ENCODE results near the gene STAG1. TPM values are rescaled to one million over a fixed set of nuclear protein-coding genes. Genes with fewer than 3 reads are reported as not detected.

Gene STAG1
- total RNA-seq, 1 donor from 2014 or later, result 18.4 TPM

- intact Hi-C loops (cut with micrococcal nuclease), result no loop called here
- no peak for DNase-seq
- no peak for TF ChIP-seq CTCF (IDR thresholded peaks at IDR 0.05; ENCODE audit: borderline replicate concordance)
- H3K27me3 ChIP-seq (ENCODE audit: low read depth), result no peaks in the 10 kb centered on the region
- H3K27ac ChIP-seq (replicated peaks), result no peak overlapping the region
- H3K4me3 ChIP-seq, result no peak overlapping the region
- H3K4me1 ChIP-seq, result no peaks in the 10 kb centered on the region
- no peaks in the 10 kb centered on the region for H3K9me3 ChIP-seq (replicated peaks)
- peaks cover 16% of the 10 kb centered on the region for H3K36me3 ChIP-seq
Measured at GRCh38 chr3:136412307-136412706, 339.9 kb downstream of the STAG1 start.

GRCh38 chr3:136409549-136409948 lies 342.6 kb downstream of the STAG1 start:
- Histone ChIP-seq H3K4me1 (no peaks in the 10 kb centered on the region), H3K9me3 (replicated peaks) (no peaks in the 10 kb centered on the region), H3K27me3 (ENCODE audit: low read depth) (no peaks in the 10 kb centered on the region), H3K36me3 (peaks cover 10% of the 10 kb centered on the region), H3K27ac (replicated peaks) (no peak overlapping the region), H3K4me3 (no peak overlapping the region)
- intact Hi-C loops (cut with micrococcal nuclease), result no loop called here
- DNase-seq, result no peak
- TF ChIP-seq CTCF (IDR thresholded peaks at IDR 0.05; ENCODE audit: borderline replicate concordance), result no peak

- no peaks in the 10 kb centered on the region for H3K9me3 ChIP-seq (replicated peaks)
- H3K27ac ChIP-seq (replicated peaks), result no peak overlapping the region
- intact Hi-C loops (cut with micrococcal nuclease), result no loop called here
- no peak overlapping the region for H3K4me3 ChIP-seq
- no peaks in the 10 kb centered on the region for H3K27me3 ChIP-seq (ENCODE audit: low read depth)
- no peak for TF ChIP-seq CTCF (IDR thresholded peaks at IDR 0.05; ENCODE audit: borderline replicate concordance)
- peaks cover 11% of the 10 kb centered on the region for H3K36me3 ChIP-seq
- H3K4me1 ChIP-seq, result no peaks in the 10 kb centered on the region
- DNase-seq, result no peak
Measured at GRCh38 chr3:136404056-136404455, 348.1 kb downstream of the STAG1 start.

- H3K4me3 ChIP-seq, result no peak overlapping the region
Measured at GRCh38 chr3:136396916-136397315, 355.3 kb downstream of the STAG1 start.

GRCh38 chr3:136390574-136390973 lies 361.6 kb downstream of the STAG1 start:
- Histone ChIP-seq H3K4me3 (no peak overlapping the region), H3K36me3 (no peaks in the 10 kb centered on the region), H3K9me3 (replicated peaks) (no peaks in the 10 kb centered on the region), H3K4me1 (peaks cover 11% of the 10 kb centered on the region), H3K27me3 (ENCODE audit: low read depth) (no peaks in the 10 kb centered on the region), H3K27ac (replicated peaks) (no peak overlapping the region)
- no peak for DNase-seq
- no peak for TF ChIP-seq CTCF (IDR thresholded peaks at IDR 0.05; ENCODE audit: borderline replicate concordance)
- intact Hi-C loops (cut with micrococcal nuclease), result loop anchor here (2.0 kb wide), 1 partner anchor 360 kb away; no protein-coding TSS in a partner anchor

More at GRCh38 chr3:136396916-136397315, 355.3 kb downstream of the STAG1 start:
- H3K36me3 ChIP-seq, result peaks cover 20% of the 10 kb centered on the region
- no peaks in the 10 kb centered on the region for H3K9me3 ChIP-seq (replicated peaks)
- TF ChIP-seq CTCF (IDR thresholded peaks at IDR 0.05; ENCODE audit: borderline replicate concordance), result no peak
- no peaks in the 10 kb centered on the region for H3K27me3 ChIP-seq (ENCODE audit: low read depth)
- no peak for DNase-seq
- H3K27ac ChIP-seq (replicated peaks), result no peak overlapping the region
- H3K4me1 ChIP-seq, result no peaks in the 10 kb centered on the region
- intact Hi-C loops (cut with micrococcal nuclease), result no loop called here

- H3K9me3 ChIP-seq (replicated peaks), result no peaks in the 10 kb centered on the region
- H3K27me3 ChIP-seq (ENCODE audit: low read depth), result no peaks in the 10 kb centered on the region
- intact Hi-C loops (cut with micrococcal nuclease), result no loop called here
- TF ChIP-seq CTCF (IDR thresholded peaks at IDR 0.05; ENCODE audit: borderline replicate concordance), result no peak
- H3K27ac ChIP-seq (replicated peaks), result no peak overlapping the region
- no peak overlapping the region for H3K4me3 ChIP-seq
- H3K36me3 ChIP-seq, result no peaks in the 10 kb centered on the region
- no peak for DNase-seq
- peaks cover 11% of the 10 kb centered on the region for H3K4me1 ChIP-seq
Measured at GRCh38 chr3:136387031-136387430, 365.1 kb downstream of the STAG1 start.
